Raji (cell line): Measurements from ENCODE around the gene SEC11C.

Experiments
- POLR2A ChIP-seq: IDR thresholded peaks from 2 replicates; pipeline ENCODE4 v1.6.1; 2011; ENCODE audit warnings: low read depth, low read length, control low read depth; ENCODE audit not compliant: insufficient read depth

SEC11C gene

GRCh38 chr18:59180150-59180845 is 40.6 kb downstream of the SEC11C start:
- no peak for TF ChIP-seq POLR2A

- TF ChIP-seq POLR2A = no peak
These were observed 43.0 kb downstream of the SEC11C start for GRCh38 chr18:59182673-59183072.

- TF ChIP-seq POLR2A = no peak
These were observed 49.3 kb downstream of the SEC11C start for GRCh38 chr18:59189008-59189407.

GRCh38 chr18:59189746-59190145 is 50.1 kb downstream of the SEC11C start:
- TF ChIP-seq POLR2A = no peak

GRCh38 chr18:59196161-59196725 is 56.6 kb downstream of the SEC11C start:
- no peak for TF ChIP-seq POLR2A

DNA sequence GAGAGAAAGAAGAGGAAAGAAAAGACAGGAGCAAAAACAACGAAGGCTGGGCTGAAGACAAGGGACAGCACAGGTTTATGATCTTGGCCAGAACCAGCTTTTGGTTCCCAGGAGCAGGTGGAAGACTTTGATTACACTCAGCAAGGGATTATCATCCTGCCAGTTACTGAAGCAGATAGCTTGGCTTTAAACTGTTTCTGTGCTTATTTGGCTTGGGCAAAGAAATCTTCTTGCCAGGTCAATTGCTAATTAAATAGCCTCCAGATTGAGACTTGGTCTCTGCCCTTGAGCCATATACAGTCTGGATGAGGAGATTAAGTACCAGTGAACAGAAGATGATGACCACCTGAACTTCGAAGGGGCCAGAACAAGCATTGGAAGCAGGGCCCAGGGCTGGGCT is 58.0 kb downstream of the SEC11C start:
- no peak for TF ChIP-seq POLR2A

- no peak for TF ChIP-seq POLR2A
These were observed 58.5 kb downstream of the SEC11C start for GRCh38 chr18:59198215-59198614.

DNA sequence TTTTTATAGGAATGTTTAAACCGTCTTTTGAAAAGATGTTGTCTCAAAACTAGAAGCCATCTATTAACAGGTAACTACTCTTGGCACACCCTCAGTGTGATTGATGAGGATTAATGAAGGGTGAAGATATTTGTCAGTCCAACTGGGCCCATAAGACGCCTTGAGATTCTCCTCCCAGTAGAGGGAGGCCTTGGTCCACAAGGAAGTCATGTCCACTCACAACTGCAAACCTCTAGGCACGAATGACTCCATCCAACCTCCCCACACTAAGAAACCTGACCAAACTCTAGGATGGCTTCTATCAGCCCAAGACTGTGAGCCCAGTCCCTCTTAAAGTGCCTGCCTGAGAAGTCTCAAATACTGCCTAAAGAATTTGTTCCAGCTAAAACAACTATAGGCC is 61.1 kb downstream of the SEC11C start:
- no peak for TF ChIP-seq POLR2A

- no peak for TF ChIP-seq POLR2A
These were observed 62.7 kb downstream of the SEC11C start for GRCh38 chr18:59202258-59202820.

GRCh38 chr18:59207506-59207905 is 67.8 kb downstream of the SEC11C start:
- TF ChIP-seq POLR2A = no peak
